Kidney epithelial cell (primary cell): ENCODE data around the gene LIG3. TPM values are rescaled to one million over a fixed set of nuclear protein-coding genes. Genes with fewer than 3 reads are reported as not detected.
A peak's percentile ranks its signal among the peaks of the same experiment; 100 is the strongest.

Experiments used
- DNase-seq: peaks from one replicate; pipeline ENCODE4 v3.0.0-alpha.2; 2010; ENCODE audit warnings: low read depth
- H3K27me3 ChIP-seq: 2 replicates; pipeline ENCODE4 v1.6.0; 2011; ENCODE audit warnings: low read length; ENCODE audit not compliant: control insufficient read depth, insufficient read depth
- H3K36me3 ChIP-seq: 2 replicates; pipeline ENCODE4 v1.5.1; 2011; ENCODE audit warnings: low read length; ENCODE audit not compliant: control insufficient read depth, insufficient read depth
- H3K4me3 ChIP-seq: 2 replicates; pipeline ENCODE4 v1.5.1; 2011; ENCODE audit warnings: low read depth, mild to moderate bottlenecking, control low read depth, low read length
- CTCF ChIP-seq: IDR thresholded peaks from 2 replicates; pipeline ENCODE4 v1.5.1; 2011; ENCODE audit warnings: mild to moderate bottlenecking, moderate library complexity, low read length, control low read depth, inconsistent platforms; ENCODE audit not compliant: insufficient read depth, poor library complexity, severe bottlenecking
- total RNA-seq: library from RNA; depleted of rRNA; stranded (reverse); fragments of >200 nt; gene quantifications from 2 replicates; pipeline ENCODE4 v1.2.3, GENCODE V29; 2015

LIG3 gene
- total RNA-seq, 1 donor from 2014 or later, result 35.2 TPM

- H3K4me3 ChIP-seq, result no peak overlapping the region
- no peak for TF ChIP-seq CTCF
- peaks cover 1% of the 10 kb centered on the region for H3K36me3 ChIP-seq
- no peaks in the 10 kb centered on the region for H3K27me3 ChIP-seq
- DNase-seq, result no peak
Measured at GRCh38 chr17:35052780-35053179, 72.5 kb downstream of the LIG3 start.

GRCh38 chr17:35053204-35053603 is 72.9 kb downstream of the LIG3 start:
- H3K36me3 ChIP-seq, result peaks cover 1% of the 10 kb centered on the region
- H3K27me3 ChIP-seq, result no peaks in the 10 kb centered on the region
- DNase-seq, result no peak
- TF ChIP-seq CTCF, result no peak
- H3K4me3 ChIP-seq, result no peak overlapping the region

GRCh38 chr17:35056013-35056412 is 75.7 kb downstream of the LIG3 start:
- peaks cover 1% of the 10 kb centered on the region for H3K36me3 ChIP-seq
- no peak overlapping the region for H3K4me3 ChIP-seq
- TF ChIP-seq CTCF, result no peak
- peak; percentile 58 for DNase-seq
- no peaks in the 10 kb centered on the region for H3K27me3 ChIP-seq

- Histone ChIP-seq H3K36me3 (peaks cover 1% of the 10 kb centered on the region), H3K4me3 (no peak overlapping the region), H3K27me3 (no peaks in the 10 kb centered on the region)
- TF ChIP-seq CTCF, result no peak
- no peak for DNase-seq
Measured at GRCh38 chr17:35057332-35057915, 77.1 kb downstream of the LIG3 start.

Other genes starting within 250 kb of the LIG3 start
- gene CCT6B, start 19.1 kb upstream of the LIG3 start, total RNA-seq, result 1.7 and 2.4 TPM in 2 replicates
- 10.5 and 11.1 TPM in 2 replicates for gene ZNF830, start 19.0 kb upstream of the LIG3 start, total RNA-seq
- 13.8 and 14.1 TPM in 2 replicates for gene RFFL, start 83.2 kb downstream of the LIG3 start, total RNA-seq
- 13.7 and 18.4 TPM in 2 replicates for gene RAD51D, start 139.3 kb downstream of the LIG3 start, total RNA-seq
- not detected in 2 replicates for gene FNDC8, start 141.1 kb downstream of the LIG3 start, total RNA-seq
- gene NLE1, start 161.8 kb downstream of the LIG3 start, total RNA-seq, result 19.3 and 29.7 TPM in 2 replicates
- gene UNC45B, start 167.3 kb downstream of the LIG3 start, total RNA-seq, result not detected in 2 replicates
- not detected in 2 replicates for gene SLC35G3, start 213.9 kb downstream of the LIG3 start, total RNA-seq